ENCODE results near the gene TCP11X2. TPM values are rescaled to one million over a fixed set of nuclear protein-coding genes. Genes with fewer than 3 reads are reported as not detected.
"Not testable (repeated sequence)": the region's sequence is repeated elsewhere in the genome, so short reads cannot be mapped to it uniquely, and the experiment has no call there.

Gene TCP11X2
- total RNA-seq (2021; ENCODE audit: unreplicated experiment) (not detected), Bru-seq, nascent RNA (not detected), BruChase-seq, experiment 1, labeled RNA remaining after a 6-hour chase (not detected), BruChase-seq, experiment 2, labeled RNA remaining after a 2-hour chase (percentile 9 among the genes with signal in this experiment)
- not detected in 2 replicates for polyA plus RNA-seq (2012)
- long read RNA-seq = 0 reads

DNA sequence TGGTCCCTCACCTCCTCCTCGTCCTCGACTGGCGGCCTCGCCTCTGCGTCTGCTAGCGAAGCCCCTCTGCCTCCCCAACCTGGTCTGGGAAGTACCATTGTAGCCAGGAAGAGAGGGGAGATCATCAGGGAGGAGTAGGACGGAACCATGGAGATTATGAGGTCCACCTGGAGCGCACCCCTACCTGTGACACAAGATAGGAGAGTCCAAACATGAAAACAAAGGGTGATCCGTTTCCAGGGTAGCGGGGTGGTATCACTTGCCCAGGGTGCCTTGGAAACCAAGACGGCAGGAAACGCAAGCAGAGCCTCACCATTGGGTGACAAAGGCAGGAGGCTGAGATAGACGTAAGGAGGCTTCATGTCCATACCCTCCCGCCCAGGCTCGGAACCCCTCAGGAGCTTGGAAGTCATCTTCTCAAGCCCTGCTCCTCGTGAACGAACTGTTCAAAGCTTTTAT lies at the start of gene TCP11X2:
TSS of gene TCP11X2 (minus strand) at position 51 of the 459 bp plus-strand sequence.
- RAD21 ChIA-PET (ENCODE audit: low non-redundant PET in 1 of 2, low total read pairs in 2 of 2, uncharacterized antibody in 2 of 2, unreplicated experiment in 2 of 2); H3K9ac ChIP-seq (ENCODE audit: low read length); CTCF ChIA-PET; H3K27ac ChIP-seq (ENCODE audit: low read depth, low read length); H3K4me2 ChIP-seq (ENCODE audit: low read length); H3K36me3 ChIP-seq (ENCODE audit: control insufficient read depth in 1 of 2, insufficient read depth in 2 of 2, low read length in 2 of 2); ATAC-seq; H3K4me3 ChIP-seq (replicated peaks in 1 of 2; ENCODE audit: low read depth in 1 of 2, low read length in 2 of 2); BruUV-seq (replicated peaks); intact Hi-C loops (cut with micrococcal nuclease); H3K9me2 ChIP-seq (ENCODE audit: insufficient read depth); H3K9me3 ChIP-seq (ENCODE audit: control insufficient read depth in 1 of 2, insufficient read depth in 1 of 2, low read depth in 1 of 2, low read length in 2 of 2); H4K20me1 ChIP-seq (ENCODE audit: insufficient read depth); H3K4me1 ChIP-seq (ENCODE audit: control insufficient read depth in 1 of 2, insufficient read depth in 2 of 2, low read length in 2 of 2); H2AFZ ChIP-seq (ENCODE audit: low read depth, low read length, poor library complexity, severe bottlenecking); POLR2A ChIA-PET; H3K79me2 ChIP-seq (ENCODE audit: insufficient read depth, low read length); DNase-seq (ENCODE audit: low read depth, low spot score); H3K27me3 ChIP-seq (ENCODE audit: insufficient read depth, low read length): not testable (repeated sequence)

DNA sequence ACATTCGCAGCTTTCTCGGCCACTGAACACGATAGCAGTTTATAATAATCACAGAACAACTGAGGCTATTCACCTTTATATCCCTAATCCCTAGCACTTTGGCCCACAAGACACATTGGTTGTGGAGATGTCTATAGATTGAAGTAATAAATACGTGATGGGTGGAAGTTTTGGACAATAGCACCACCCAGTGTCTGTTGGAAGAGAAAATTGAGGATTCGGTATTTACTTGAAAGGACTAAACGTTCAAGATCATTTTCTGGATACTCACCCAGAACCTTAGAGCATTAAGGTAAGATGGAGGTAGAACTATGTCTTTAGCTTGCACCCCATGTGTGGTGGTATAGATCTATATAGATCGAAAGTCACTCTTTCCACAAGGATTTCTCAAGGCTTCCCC lies 45.7 kb upstream of the TCP11X2 start:
- Histone ChIP-seq H2AFZ (ENCODE audit: low read depth, low read length, poor library complexity, severe bottlenecking) (peak overlapping the region; percentile 93), H3K27me3 (ENCODE audit: insufficient read depth, low read length) (no peaks in the 10 kb centered on the region), H3K4me1 (ENCODE audit: control insufficient read depth in 1 of 2, insufficient read depth in 2 of 2, low read length in 2 of 2) (peaks cover 0 to 12% of the 10 kb centered on the region in 2 experiments; a peak in 1 of 4 replicates), H3K9me2 (ENCODE audit: insufficient read depth) (no peaks in the 10 kb centered on the region), H3K9ac (ENCODE audit: low read length) (no peak overlapping the region), H4K20me1 (ENCODE audit: insufficient read depth) (no peaks in the 10 kb centered on the region), H3K79me2 (ENCODE audit: insufficient read depth, low read length) (no peaks in the 10 kb centered on the region), H3K27ac (ENCODE audit: low read depth, low read length) (no peak overlapping the region), H3K4me2 (ENCODE audit: low read length) (peak overlapping the region; percentile 79), H3K36me3 (ENCODE audit: control insufficient read depth in 1 of 2, insufficient read depth in 2 of 2, low read length in 2 of 2) (no peaks in the 10 kb centered on the region), H3K9me3 (ENCODE audit: control insufficient read depth in 1 of 2, insufficient read depth in 1 of 2, low read depth in 1 of 2, low read length in 2 of 2) (no peaks in the 10 kb centered on the region), H3K4me3 (replicated peaks in 1 of 2; ENCODE audit: low read depth in 1 of 2, low read length in 2 of 2) (peak overlapping the region; percentile 45 to 52)
- POLR2A ChIA-PET = no interaction called here
- peak; percentile 62 for ATAC-seq
- intact Hi-C loops (cut with micrococcal nuclease) = loop anchor here (5.0 kb wide), 1 partner anchor 920 kb away; no protein-coding TSS in a partner anchor
- no TSS peak for BruUV-seq (replicated peaks)
- DNase-seq (ENCODE audit: low read depth, low spot score) = no peak
- RAD21 ChIA-PET (ENCODE audit: low non-redundant PET in 1 of 2, low total read pairs in 2 of 2, uncharacterized antibody in 2 of 2, unreplicated experiment in 2 of 2) = no interaction called here
- CTCF ChIA-PET = interaction anchor here (0.6 to 0.8 kb wide), 2 partner anchors 434 to 436 kb away, joined by 3 to 6 read pairs; no protein-coding TSS in a partner anchor
- TF ChIP-seq EGR1 (IDR thresholded peaks at IDR 0.05; ENCODE audit: low read depth) (no peak), RAD21 (IDR thresholded peaks at IDR 0.05; ENCODE audit: low read depth) (peak; percentile 55)
- TF ChIP-seq, protein P1, sequence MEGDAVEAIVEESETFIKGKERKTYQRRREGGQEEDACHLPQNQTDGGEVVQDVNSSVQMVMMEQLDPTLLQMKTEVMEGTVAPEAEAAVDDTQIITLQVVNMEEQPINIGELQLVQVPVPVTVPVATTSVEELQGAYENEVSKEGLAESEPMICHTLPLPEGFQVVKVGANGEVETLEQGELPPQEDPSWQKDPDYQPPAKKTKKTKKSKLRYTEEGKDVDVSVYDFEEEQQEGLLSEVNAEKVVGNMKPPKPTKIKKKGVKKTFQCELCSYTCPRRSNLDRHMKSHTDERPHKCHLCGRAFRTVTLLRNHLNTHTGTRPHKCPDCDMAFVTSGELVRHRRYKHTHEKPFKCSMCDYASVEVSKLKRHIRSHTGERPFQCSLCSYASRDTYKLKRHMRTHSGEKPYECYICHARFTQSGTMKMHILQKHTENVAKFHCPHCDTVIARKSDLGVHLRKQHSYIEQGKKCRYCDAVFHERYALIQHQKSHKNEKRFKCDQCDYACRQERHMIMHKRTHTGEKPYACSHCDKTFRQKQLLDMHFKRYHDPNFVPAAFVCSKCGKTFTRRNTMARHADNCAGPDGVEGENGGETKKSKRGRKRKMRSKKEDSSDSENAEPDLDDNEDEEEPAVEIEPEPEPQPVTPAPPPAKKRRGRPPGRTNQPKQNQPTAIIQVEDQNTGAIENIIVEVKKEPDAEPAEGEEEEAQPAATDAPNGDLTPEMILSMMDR (IDR thresholded peaks at IDR 0.05 in 2 of 3, conservative IDR thresholded peaks at IDR 0.05 in 1 of 3; ENCODE audit: borderline replicate concordance in 1 of 3, insufficient read depth in 1 of 3, low read depth in 2 of 3, low read length in 2 of 3) = peak; percentile 20 to 41 (median 22); a peak in 3 of 6 replicates

All from HCT116 (cell line).